Type B pancreatic cell (in vitro differentiated cells): ENCODE results near the gene MBD3L4. TPM values are rescaled to one million over a fixed set of nuclear protein-coding genes. Genes with fewer than 3 reads are reported as not detected.
A peak's percentile ranks its signal among the peaks of the same experiment; 100 is the strongest.

Experiments used
- DNase-seq: peaks from one replicate; pipeline ENCODE4 v3.0.0; 2021; ENCODE audit warnings: mixed read lengths; ENCODE audit not compliant: unreplicated experiment; ENCODE audit errors: extremely low spot score
- H3K27ac Mint-ChIP-seq: 2 replicates; pipeline ENCODE4 v1.8.0; 2021; ENCODE audit warnings: mild to moderate bottlenecking, mixed read lengths
- H3K27me3 Mint-ChIP-seq: 2 replicates; pipeline ENCODE4 v1.8.0; 2021; ENCODE audit warnings: mixed read lengths
- H3K36me3 Mint-ChIP-seq: 2 replicates; pipeline ENCODE4 v1.8.0; 2021; ENCODE audit warnings: mixed read lengths
- H3K4me1 Mint-ChIP-seq: one replicate; pipeline ENCODE4 v1.8.0; 2021; ENCODE audit warnings: mixed read lengths; ENCODE audit not compliant: unreplicated experiment
- H3K4me3 Mint-ChIP-seq: 2 replicates; pipeline ENCODE4 v1.8.0; 2021; ENCODE audit warnings: mild to moderate bottlenecking, mixed read lengths
- H3K9me3 Mint-ChIP-seq: 2 replicates; pipeline ENCODE4 v1.8.0; 2021; ENCODE audit warnings: mixed read lengths
- total RNA-seq: library from RNA; stranded (reverse); gene quantifications from 2 replicates; pipeline ENCODE4 v1.2.1, GENCODE V29; 2021; ENCODE audit warnings: low replicate concordance
- TF ChIP-seq, protein P1 (sequence below): fragments of 200-600 bp; sonication (generic); conservative IDR thresholded peaks from 2 replicates; pipeline ENCODE4 v1.5.0; 2021; ENCODE audit warnings: antibody characterized with exemption, mild to moderate bottlenecking

The MBD3L4 gene
- total RNA-seq, 1 donor from 2014 or later, result not detected

DNA sequence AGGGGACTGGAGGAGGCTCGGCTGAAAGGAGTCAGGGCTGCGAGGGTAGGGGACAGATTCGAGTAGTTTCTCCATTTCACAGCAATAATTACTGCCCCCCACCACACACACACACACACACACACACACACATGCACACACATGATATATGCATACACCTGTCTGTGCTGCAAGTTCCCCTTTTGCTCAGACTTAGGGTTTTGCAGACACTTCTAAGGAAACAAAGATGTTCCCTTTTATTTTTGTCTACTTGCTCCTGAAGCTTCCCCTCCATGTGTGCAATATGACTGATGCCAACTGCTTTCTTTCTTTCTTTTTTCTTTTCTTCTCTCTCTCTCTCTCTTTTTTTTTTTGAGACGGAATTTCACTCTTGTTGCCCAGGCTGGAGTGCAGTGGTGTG, 32.1 kb downstream of the MBD3L4 start:
- TF ChIP-seq, protein P1, sequence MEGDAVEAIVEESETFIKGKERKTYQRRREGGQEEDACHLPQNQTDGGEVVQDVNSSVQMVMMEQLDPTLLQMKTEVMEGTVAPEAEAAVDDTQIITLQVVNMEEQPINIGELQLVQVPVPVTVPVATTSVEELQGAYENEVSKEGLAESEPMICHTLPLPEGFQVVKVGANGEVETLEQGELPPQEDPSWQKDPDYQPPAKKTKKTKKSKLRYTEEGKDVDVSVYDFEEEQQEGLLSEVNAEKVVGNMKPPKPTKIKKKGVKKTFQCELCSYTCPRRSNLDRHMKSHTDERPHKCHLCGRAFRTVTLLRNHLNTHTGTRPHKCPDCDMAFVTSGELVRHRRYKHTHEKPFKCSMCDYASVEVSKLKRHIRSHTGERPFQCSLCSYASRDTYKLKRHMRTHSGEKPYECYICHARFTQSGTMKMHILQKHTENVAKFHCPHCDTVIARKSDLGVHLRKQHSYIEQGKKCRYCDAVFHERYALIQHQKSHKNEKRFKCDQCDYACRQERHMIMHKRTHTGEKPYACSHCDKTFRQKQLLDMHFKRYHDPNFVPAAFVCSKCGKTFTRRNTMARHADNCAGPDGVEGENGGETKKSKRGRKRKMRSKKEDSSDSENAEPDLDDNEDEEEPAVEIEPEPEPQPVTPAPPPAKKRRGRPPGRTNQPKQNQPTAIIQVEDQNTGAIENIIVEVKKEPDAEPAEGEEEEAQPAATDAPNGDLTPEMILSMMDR, result no peak
- H3K27ac Mint-ChIP-seq, result no peak overlapping the region
- no peak overlapping the region for H3K4me3 Mint-ChIP-seq
- H3K27me3 Mint-ChIP-seq, result no peaks in the 10 kb centered on the region
- H3K9me3 Mint-ChIP-seq, result peaks cover 12% of the 10 kb centered on the region
- no peak for DNase-seq
- H3K4me1 Mint-ChIP-seq, result no peaks in the 10 kb centered on the region
- no peaks in the 10 kb centered on the region for H3K36me3 Mint-ChIP-seq

- H3K4me3 Mint-ChIP-seq, result no peak overlapping the region
- peaks cover 10% of the 10 kb centered on the region for H3K9me3 Mint-ChIP-seq
- H3K36me3 Mint-ChIP-seq, result no peaks in the 10 kb centered on the region
- no peak overlapping the region for H3K27ac Mint-ChIP-seq
- no peaks in the 10 kb centered on the region for H3K4me1 Mint-ChIP-seq
- TF ChIP-seq, protein P1, result no peak
- H3K27me3 Mint-ChIP-seq, result no peaks in the 10 kb centered on the region
- DNase-seq, result no peak
Measured at GRCh38 chr19:7006135-7006704, 33.8 kb downstream of the MBD3L4 start.

DNA sequence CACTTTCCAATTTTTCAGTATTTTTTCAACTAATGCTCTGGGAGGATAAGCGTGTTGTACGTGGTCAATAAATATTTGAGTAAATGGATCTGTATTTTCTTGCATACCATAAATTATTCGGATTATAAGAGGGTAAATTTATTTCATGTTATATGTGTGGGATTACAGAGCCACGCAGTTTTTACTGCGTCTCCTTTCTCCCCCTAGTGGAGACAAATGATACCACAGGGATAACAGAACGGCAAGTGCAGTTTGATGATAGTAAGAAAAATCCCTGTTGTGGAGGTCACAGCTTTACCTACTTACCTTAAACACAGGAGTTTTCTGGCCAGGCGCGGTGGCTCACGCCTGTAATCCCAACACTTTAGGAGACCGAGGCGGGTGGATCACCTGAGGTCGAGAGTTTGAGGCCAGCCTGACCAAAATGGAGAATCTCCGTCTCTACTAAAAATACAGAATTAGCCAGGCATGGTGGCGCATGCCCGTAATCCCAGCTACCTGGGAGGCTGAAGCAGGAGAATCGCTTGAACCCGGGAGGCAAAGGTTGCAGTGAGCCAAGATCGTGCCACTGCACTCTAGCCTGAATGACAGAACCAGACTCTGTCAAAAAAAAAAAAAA, 35.6 kb downstream of the MBD3L4 start:
- no peaks in the 10 kb centered on the region for H3K36me3 Mint-ChIP-seq
- H3K4me1 Mint-ChIP-seq, result no peaks in the 10 kb centered on the region
- H3K4me3 Mint-ChIP-seq, result no peak overlapping the region
- H3K27me3 Mint-ChIP-seq, result no peaks in the 10 kb centered on the region
- peaks cover 7% of the 10 kb centered on the region for H3K9me3 Mint-ChIP-seq
- no peak for DNase-seq
- TF ChIP-seq, protein P1, result peak; percentile 87
- no peak overlapping the region for H3K27ac Mint-ChIP-seq

- no peaks in the 10 kb centered on the region for H3K27me3 Mint-ChIP-seq
- peaks cover 10% of the 10 kb centered on the region for H3K9me3 Mint-ChIP-seq
- no peaks in the 10 kb centered on the region for H3K4me1 Mint-ChIP-seq
- no peaks in the 10 kb centered on the region for H3K36me3 Mint-ChIP-seq
- no peak overlapping the region for H3K27ac Mint-ChIP-seq
- no peak for DNase-seq
- TF ChIP-seq, protein P1, result no peak
- no peak overlapping the region for H3K4me3 Mint-ChIP-seq
Measured at GRCh38 chr19:7000816-7001215, 39.2 kb downstream of the MBD3L4 start.

- no peak overlapping the region for H3K27ac Mint-ChIP-seq
- TF ChIP-seq, protein P1, result no peak
- no peaks in the 10 kb centered on the region for H3K27me3 Mint-ChIP-seq
- peaks cover 12% of the 10 kb centered on the region for H3K9me3 Mint-ChIP-seq
- H3K36me3 Mint-ChIP-seq, result no peaks in the 10 kb centered on the region
- no peak overlapping the region for H3K4me3 Mint-ChIP-seq
- H3K4me1 Mint-ChIP-seq, result no peaks in the 10 kb centered on the region
- no peak for DNase-seq
Measured at GRCh38 chr19:7000333-7000732, 39.6 kb downstream of the MBD3L4 start.
